NCI-H748 (cell line): Measurements from ENCODE around the gene ADARB1.

Experiments
- DNase-seq: peaks from one replicate; lab custom pipeline; 2025; ENCODE audit not compliant: unreplicated experiment; lab: John Stamatoyannopoulos, UW

Gene ADARB1

DNA sequence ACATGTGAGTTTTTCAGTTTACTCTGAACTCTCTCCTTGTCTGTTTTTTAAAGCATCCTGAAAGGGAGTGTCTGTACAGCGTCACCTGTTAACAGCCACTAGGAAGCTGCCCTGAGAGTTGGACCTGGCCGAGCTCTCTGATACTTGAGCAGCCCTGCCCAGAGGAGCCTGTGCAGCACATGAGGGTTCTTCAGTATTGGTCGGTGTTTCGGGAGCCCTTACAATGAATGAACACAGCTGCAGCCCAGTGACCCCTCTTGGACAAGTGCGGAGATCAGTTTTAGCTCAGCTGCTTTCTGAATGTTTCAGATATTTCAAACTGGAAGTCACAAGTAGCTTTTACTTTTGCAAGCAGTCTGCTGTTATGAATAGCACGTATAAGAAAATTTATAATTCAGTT is 39.2 kb downstream of the ADARB1 start:
- DNase-seq: no peak

DNA sequence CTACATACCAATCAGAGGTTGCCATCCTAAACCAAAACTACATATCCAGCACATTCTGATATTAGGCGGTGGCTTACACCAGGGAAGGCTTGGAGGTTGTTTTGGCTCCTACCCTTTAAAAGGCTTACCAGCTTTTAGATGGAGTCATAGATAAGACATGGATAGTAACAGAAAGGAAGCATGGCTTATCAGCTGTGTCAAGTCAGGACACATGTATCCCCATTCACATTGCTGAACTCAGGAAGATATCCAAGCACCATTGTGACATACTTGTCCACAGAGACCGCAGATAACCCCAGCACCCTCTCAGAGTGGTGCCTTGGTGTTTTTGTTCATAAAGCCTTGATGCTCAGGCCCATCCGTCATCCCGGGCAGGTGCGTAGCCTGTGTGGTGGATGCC is 39.7 kb downstream of the ADARB1 start:
- no peak for DNase-seq

DNA sequence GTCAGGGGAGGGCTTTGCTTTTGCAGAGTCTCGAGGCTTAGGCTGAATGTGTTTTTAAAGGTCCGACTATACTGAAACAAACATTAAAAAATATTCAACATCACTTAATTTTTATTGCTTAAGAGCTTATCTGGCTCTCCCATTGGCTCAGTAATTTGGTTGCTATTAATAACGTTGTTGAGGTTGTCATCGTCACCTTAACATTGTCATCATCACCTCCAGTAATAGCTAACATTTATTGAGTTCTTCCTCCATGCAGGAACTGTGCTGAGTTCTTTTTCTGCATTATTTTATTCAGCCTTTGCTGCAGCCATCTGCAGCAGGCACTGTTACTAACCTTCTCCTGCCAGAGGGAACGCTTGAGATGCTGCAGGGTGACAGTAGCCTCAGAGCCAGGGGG is 40.1 kb downstream of the ADARB1 start:
- no peak for DNase-seq

DNA sequence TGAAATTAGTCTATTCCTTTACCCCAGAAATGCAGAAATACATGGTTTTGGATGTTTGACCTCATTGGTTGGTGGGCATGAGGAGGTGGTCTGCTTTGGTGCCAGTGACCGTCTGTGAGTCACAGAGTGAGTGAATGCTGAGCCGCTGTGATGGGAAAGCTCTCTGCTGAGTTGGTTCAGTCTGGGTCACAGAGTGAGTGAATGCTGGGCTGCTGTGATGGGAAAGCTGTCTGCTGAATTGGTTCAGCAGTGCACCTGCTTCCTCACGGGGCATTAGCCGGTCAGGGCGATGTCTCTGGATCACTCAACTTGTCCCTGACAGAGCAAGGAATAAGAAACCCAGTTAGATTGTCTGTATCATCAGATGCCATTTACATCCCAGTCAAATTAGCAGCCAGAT is 40.8 kb downstream of the ADARB1 start:
- DNase-seq: no peak

DNA sequence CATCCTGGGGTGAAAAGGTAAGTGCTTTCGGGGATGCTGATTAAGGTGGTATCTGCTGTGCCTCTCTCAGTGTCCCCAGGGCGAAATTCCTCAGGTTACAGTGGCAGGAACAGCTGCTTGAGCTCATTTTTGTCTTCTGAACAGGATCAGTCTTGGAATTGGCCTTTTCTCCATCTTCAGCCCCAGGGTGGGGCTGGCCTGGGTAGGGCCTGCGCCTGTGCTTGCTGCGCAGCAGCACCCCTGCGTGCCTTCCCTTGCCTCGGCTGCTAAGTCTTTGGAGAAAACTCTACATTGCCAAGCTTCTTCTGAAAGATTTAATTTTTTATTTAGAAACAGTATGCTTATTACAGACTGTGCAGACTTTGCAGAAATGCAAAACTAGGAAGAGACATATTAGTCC is 41.7 kb downstream of the ADARB1 start:
- no peak for DNase-seq

DNA sequence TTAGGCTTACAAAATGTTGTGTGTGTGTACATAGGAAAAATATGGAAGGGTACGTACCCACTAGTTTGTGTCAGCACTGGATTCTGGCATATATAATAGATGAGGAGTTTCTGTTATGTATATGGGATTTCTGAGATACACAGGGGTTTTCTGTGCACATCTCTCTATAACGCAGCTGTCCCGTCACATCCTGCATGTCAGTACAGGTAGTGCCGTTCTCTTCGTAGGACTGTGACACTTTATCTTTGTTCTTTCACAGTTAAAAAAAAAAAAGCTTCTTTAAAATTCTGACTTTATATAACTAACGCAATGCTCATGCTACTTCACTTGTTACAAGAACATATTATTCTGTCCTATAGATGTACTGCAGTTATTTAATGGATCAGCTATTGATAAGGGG is 42.9 kb downstream of the ADARB1 start:
- no peak for DNase-seq

DNA sequence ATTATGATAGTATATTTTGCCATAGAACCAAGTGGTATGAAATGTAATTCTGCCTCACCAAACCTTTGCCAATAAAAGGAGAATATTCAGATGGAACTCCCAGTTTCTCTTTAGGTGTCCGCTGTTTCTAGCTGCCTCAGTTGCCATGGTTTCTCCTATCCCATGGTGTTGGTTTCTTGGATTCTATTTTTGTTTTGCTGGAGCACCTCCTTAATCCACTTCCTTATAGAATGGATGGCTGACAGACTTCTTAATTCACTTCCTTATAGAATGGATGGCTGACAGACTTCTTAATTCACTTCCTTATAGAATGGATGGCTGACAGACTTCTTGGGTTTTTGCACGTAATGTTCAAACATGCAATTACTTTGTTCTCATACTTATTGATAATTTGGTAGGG is 43.7 kb downstream of the ADARB1 start:
- DNase-seq: no peak

DNA sequence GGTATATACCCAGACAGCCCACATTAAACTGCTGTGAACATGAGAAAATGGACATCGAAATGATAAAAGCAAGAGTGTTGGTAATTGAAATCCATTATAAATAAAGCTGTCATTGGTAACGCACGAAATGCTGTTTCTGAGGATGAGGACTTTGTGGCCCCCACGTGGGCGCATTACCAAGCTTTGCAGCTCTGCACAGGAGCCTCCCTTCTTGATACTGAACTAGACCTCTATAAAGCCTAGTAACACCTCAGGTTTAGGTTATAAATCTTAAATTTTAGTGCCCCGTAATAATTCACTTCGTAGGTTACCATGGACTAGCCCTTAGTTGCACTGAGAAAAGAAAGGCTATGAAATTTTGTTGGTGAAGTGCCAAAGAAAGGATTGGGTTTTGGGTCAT is 45.4 kb downstream of the ADARB1 start:
- DNase-seq: no peak

DNA sequence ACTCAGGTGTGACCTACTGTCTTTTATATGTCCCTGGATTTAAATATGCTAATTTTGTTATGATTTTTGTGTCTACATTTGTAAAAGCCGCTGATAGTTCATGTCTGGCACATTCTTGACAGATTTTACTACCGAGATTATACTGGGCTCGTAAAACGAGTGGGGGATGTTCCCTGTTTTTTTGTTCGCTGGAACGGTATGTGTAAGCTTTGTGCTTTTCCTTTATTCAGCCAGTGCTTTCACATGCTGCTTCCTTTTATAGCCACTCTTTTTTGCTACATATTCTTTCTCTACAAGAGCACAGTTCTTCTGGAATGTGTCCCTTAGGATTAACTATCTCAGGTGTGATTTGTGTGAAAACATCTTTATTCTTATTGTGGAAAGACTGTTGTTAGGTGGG is 46.6 kb downstream of the ADARB1 start:
- no peak for DNase-seq

DNA sequence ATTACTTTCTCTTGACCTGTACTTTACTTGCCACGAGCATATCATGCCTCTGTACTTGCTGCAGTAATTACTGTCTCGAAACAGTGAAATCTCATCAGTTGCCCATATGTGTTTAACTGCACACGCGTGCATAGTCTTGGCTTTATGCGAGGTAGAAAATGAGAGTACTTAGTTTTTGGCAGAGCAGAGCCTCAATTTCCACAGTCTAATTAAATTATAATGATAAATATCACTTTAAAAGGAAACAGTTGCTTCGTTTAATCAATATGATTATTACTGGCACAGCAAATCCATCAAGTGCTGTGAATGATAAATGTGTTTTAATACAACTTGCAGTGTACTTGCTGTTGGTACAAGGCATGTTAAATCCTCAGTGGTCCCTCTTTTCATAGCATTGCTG is 47.6 kb downstream of the ADARB1 start:
- DNase-seq: no peak

DNA sequence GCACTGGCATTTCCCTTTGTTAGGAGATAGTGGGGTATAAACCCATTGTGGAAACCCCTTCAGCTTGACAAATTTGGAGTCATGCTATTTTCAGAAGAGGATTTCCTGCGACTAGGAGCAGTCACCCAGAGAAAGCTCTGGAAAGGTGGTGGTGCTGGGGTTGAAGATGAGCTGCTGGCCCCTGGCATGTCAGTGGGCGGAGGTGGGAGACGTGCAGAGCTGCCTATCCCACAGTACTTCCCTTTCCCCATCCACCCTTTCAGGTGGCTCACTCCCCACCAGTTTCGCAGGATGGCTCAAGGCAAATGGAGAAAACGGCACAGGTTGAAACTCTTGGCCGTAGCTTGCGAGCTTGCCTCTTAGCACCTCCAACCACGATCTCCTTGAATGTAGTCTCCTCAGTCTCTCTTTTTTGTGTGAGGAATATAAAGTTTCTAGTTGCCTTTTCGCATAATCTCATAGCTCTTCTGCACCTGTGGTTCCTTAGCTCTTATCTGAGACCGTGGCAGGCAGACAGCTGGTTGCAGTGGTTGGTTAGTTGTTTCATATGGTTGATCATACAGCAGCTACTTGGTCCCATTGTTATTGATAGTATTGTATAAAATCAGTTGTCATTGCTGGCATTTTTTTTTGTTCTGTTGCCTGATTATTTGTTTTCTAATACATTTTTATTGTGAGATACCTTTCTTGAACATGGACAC is 48.2 kb downstream of the ADARB1 start:
- no peak for DNase-seq

DNA sequence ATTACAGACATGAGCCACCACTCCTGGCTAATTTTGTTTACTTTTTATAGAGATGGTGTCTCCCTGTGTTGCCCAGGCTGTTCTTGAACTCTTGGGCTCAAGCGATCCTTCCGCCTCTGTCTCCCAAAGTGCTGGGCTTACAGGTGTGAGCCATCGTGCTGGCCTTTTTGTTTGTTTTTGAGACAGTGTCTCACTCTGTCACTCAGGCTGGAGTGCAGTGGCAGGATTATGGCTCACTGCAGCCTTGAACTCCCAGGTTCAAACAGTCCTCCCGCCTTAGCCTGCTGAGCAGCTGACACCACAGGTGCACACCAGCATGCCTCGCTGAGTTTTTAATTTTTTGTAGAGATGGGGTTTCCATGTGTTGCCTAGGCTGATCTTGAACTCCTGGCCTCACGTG is 49.1 kb downstream of the ADARB1 start:
- DNase-seq: no peak

DNA sequence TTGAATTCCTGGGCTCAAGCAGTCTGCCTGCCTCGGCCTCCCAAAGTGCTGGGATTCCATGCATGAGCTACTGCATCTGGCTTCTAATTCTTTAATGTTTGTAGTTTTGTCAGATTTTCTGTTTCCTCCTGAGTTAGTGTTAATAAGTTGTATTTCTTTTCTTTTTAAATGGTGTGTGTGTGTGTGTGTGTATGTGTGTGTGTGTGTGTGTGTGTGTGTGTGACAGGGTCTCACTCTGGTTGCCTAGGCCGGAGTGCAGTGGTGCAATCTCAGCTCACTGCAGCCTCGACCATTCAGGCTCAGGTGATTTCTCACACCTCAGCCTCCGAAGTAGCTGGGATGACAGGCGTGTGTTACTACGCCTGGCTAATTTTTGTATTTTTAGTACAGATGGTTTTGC is 50.2 kb downstream of the ADARB1 start:
- no peak for DNase-seq

DNA sequence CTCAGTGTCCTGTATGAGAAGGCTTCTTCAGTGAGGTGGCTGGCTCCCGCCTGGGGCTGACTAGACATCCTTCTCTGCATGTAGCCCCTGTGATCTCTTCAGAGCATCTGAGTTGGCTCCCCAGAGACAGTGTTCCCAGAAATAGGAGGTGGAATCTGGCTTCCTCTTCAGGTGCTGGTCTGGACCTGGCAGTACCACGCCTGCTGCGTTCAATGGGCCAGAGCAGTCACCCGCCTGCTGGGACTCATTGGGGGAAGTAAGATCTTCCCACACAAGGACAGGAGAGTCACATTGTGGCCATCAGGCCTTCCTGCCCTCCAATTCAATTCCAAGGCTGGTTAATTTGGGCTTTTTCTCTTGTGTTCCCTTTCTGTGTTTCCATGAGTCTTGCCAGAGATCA is 51.0 kb downstream of the ADARB1 start:
- DNase-seq: no peak

DNA sequence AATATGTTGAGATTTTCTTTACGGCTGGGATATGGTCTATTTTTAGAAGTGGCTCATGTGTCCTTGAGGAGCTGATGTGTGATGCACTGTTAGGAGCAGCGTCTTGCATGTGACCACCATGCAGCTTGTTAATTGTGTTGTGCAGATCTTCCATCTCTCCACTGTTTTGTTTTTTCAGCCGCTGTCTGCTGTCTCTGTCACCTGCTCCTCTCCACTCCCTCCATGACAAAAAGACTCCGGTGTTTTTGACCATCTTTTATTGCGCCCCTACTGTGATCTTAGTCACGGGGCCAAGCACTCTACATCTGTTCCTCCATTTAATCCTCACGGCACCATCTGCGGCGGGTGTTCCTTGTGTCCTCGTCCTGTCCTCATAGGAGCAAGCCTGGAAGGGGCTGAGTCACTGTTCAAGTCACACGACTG is 51.8 kb downstream of the ADARB1 start:
- peak; percentile 79 for DNase-seq

DNA sequence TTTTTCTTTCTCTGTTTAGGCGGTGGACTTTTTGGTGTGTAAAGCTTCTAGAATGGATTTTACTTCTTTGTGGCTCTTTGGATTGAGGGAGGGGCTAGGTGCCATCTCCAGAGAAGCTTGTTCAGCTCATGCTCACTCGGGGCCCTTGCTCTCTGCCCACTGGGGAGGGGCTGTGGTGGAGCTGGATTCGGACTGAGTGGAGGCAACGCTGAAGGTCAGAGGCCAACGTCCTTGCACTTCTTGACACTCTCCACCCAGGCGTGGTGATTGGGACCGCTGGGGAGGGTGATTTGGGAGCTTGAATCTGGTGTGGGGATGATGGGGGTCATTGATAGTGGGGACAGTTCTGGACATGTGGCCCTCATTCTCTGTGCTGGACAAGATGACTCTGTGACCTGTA is 52.6 kb downstream of the ADARB1 start:
- DNase-seq: no peak

DNA sequence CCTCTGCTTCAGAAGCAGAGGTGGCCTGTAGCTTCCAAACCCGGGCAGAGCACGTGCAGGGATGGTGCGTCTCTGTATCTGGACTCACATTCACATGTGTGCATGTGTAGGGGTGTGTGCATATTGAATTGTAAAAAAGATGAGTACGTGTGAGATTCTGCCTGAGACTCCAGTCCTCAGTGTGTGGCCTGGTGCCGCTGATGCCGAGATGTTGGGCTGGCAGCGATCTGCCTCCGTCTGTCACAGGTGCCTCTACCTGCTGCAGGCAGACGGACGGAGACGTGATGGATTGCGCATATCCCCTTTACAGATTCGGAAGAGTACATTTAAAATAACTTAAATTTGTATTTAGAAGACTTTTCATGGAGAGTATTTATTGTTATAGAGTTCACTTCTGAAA is 53.6 kb downstream of the ADARB1 start:
- DNase-seq: no peak

DNA sequence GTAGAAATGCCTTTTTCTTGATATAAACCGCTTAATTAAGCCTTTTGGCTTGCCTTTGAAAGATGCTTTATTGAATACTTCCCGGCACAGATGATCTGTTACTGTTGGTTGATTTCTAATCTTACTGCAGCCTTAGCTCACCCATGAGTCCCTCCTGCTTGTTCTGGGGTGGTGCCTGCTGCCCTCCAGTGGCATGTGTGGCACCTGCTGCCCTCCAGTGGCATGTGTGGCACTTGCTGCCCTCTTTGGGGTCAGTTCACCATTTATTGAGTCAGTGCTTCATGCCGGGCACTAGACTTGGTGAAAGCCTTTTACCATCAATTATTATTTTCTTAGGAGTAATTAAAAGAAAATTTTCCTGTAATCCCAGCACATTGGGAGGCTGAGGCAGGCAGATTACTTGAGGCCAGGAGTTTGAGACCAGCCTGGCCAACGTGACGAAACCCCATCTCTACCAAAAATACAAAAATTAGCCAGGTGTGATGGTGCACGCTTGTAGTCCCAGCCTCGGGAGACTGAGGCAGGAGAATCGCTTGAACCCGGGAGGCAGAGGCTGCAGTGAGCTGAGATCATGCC is 54.3 kb downstream of the ADARB1 start:
- DNase-seq: peak; percentile 65

DNA sequence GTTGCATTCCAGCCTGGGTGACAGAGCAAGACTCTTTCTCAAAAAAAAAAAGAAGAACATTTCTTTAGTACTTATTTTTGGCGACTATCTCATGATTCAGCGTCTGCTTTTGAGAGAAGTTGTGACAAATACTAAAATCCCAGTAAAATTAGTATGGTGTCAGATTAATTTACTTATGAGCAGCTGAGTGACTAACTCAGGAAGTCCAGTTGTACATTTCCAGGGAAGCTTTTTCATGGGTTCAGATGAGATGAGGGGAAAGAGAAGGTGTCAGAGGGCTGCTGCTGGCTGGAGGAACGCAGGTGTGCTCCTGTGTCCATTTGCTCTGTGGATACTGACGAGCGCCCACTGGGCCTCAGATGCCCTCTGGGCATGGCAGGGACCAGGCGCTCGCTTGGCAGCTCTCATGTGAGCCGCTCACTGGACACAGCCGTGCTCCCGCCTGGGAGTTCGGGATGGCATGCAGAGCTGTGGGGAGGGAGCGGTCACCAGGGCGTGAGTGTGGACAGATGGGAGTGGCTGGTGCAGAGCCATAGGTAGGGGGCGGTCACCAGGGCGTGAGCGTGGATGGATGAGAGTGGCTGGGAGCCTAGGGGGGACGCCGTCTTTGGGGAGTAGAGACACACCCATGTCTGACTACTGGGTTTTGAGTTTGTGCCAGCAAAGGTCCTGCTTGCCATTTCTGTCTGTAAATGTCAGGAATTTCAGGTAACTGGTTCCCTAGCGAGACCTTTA is 55.0 kb downstream of the ADARB1 start:
- peak; percentile 2 for DNase-seq

DNA sequence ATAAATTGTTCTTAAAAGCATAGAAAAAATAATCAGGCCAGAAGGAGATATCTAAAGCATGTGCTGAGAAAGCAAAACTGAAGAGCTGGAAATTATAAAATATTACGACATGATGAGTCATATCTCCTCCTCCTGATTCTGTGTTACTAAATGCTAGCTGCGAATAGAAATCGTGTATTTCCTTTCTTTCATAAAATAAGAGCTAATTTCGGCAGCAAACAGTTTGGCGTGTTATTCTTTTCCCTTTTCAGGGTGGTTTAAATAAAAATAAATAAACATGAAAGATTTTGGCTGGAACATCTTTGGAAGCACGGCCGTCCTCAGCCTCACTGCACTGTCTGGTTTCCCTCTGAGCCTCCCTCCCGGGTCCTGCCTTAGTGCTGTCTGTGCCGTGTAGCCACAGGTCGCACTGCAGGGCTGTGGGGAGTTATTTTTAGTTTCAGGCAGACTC is 56.0 kb downstream of the ADARB1 start:
- DNase-seq: no peak

DNA sequence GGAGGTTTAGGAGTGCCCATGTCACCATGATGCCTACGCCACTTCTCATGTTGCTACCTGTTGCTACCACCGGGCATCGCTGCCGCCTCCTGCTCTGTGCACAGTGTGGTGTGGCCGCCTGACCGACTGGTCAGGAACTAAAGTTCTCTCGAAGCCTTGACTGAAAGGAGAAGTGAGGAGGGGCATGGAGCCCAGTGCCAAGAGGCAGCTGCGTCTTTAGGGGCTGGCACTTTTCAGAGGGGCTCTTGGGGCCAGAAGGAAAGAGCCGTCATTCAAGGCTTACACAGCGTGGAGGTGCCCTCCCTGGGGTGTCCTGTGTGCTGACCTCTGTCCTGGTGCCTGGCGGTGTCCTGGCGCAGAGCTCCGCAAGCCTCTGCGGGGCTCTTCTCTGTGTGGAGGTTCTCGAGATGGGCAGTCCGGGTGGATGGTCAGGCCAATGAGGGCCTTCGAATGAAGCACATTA is 57.2 kb downstream of the ADARB1 start:
- no peak for DNase-seq

DNA sequence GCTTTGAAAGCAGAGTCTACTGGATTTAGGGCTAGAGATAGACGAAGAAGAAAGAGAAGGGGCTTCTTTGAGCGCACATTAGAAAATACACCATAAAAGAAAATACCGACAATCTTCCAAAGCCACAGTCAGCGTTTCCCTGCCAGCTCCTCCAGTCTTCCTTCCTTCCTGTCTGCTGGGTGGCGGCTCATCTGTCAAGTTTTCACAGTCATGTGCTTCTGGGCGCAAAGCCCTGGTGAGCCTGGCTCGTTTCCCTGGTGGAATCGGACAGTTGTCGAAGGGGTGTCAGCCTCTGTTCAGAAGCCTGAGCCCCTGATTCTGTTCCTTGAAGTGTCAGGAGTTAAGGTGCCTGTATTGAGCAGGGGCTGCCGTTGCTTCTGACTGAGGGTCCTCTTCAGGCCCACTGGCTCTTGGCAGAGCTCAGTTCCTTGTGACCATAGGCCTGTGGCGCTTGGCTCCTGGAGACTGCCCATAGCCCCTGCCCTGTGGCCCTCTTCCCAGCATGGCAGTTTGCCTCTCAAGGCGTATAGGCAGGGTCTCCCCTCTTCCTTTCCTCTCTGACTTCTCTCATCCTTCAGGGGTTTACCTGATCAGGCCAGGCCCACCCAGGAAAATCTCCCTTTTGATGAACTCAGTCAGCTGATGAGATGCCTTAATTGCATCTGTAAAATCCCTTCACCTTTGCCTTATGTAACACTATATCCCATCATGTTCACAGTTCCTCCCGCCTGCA is 58.6 kb downstream of the ADARB1 start:
- no peak for DNase-seq
